K562 (cell line): Measurements from ENCODE around the gene AHNAK. TPM values are rescaled to one million over a fixed set of nuclear protein-coding genes. Genes with fewer than 3 reads are reported as not detected.

Source experiments
- AFF1 ChIP-seq, 2 experiments: fragments of 450-650 bp; IDR thresholded peaks; 2 replicates each; pipeline ENCODE4 v1.6.1; 2018; ENCODE audit warnings: mild to moderate bottlenecking in 2 of 2, low read depth in 1 of 2; ENCODE audit not compliant: partially characterized antibody in 2 of 2
- CREBBP ChIP-seq: IDR thresholded peaks from one replicate; pipeline ENCODE4 v1.6.1; 2012; ENCODE audit warnings: low read depth, mild to moderate bottlenecking, control low read depth, inconsistent platforms, low read length
- E2F3 ChIP-seq: fragments of 250-450 bp; sonication (Bioruptor Pico); IDR thresholded peaks from 2 replicates; pipeline ENCODE4 v1.4.0; 2020; ENCODE audit warnings: mild to moderate bottlenecking
- FOXJ2 ChIP-seq: fragments of 200-800 bp; sonication (Bioruptor generic); IDR thresholded peaks from 2 replicates; pipeline ENCODE4 v1.6.1; 2016; ENCODE audit warnings: missing genetic modification characterization, missing compliant biosample characterization
- HDAC3 ChIP-seq: fragments of 450-650 bp; IDR thresholded peaks from 2 replicates; pipeline ENCODE4 v1.6.1; 2018; ENCODE audit warnings: borderline replicate concordance, mild to moderate bottlenecking, moderate library complexity; ENCODE audit not compliant: partially characterized antibody
- MAX ChIP-seq: sonication (generic); formaldehyde crosslinking; IDR thresholded peaks from 2 replicates; pipeline ENCODE4 v1.9.0; 2022; ENCODE audit warnings: mild to moderate bottlenecking, missing genetic modification reagents
- MBD2 ChIP-seq: sonication (generic); IDR thresholded peaks from 2 replicates; pipeline ENCODE4 v1.6.1; 2016; ENCODE audit warnings: low read depth, borderline replicate concordance
- MED1 ChIP-seq: sonication (generic); formaldehyde crosslinking; IDR thresholded peaks from 2 replicates; pipeline ENCODE4 v1.8.1; 2023; ENCODE audit warnings: missing genetic modification reagents, borderline replicate concordance
- PRMT5 ChIP-seq: sonication (generic); formaldehyde crosslinking; IDR thresholded peaks from 2 replicates; pipeline ENCODE4 v1.5.0; 2020; ENCODE audit warnings: missing genetic modification reagents
- SRF ChIP-seq, 2 experiments: fragments of 250-450, 450-650 bp in 1 of 2; sonication (Bioruptor Pico) in 1 of 2; sonication (generic) in 1 of 2; formaldehyde crosslinking; IDR thresholded peaks; 2 replicates each; pipeline versions ENCODE4 v1.5.0 to v1.5.1; 2020 to 2022; ENCODE audit warnings: mild to moderate bottlenecking in 1 of 2, missing genetic modification reagents in 1 of 2
- TCF3 ChIP-seq: sonication (generic); formaldehyde crosslinking; IDR thresholded peaks from 2 replicates; pipeline ENCODE4 v1.4.0; 2020; ENCODE audit warnings: mild to moderate bottlenecking, missing genetic modification reagents
- TCF7 ChIP-seq: sonication (generic); IDR thresholded peaks from 2 replicates; pipeline ENCODE4 v1.6.1; 2016; ENCODE audit warnings: antibody characterized with exemption, borderline replicate concordance
- ZBTB12 ChIP-seq: fragments of 250-450 bp; sonication (Bioruptor Pico); IDR thresholded peaks from 2 replicates; pipeline ENCODE4 v1.4.0; 2020
- ZNF224 ChIP-seq: sonication (generic); formaldehyde crosslinking; IDR thresholded peaks from 2 replicates; pipeline ENCODE4 v1.8.0; 2022; ENCODE audit warnings: mild to moderate bottlenecking, missing genetic modification reagents
- ZNF740 ChIP-seq, 3 experiments: fragments of 200-800 bp in 1 of 3; sonication (Bioruptor generic) in 1 of 3; sonication (generic) in 1 of 3; formaldehyde crosslinking in 1 of 3; IDR thresholded peaks; 2 replicates each; pipeline versions ENCODE4 v1.6.1 to v1.8.0; 2016 to 2022; ENCODE audit warnings: mild to moderate bottlenecking in 2 of 3, missing compliant biosample characterization in 2 of 3, missing genetic modification characterization in 2 of 3, missing genetic modification reagents in 1 of 3
- polyA plus RNA-seq, 8 experiments: library from polyadenylated mRNA; depleted of rRNA in 4 of 8; stranded (reverse) in 5 of 8; unstranded in 3 of 8; fragments of >200 nt; fragmentation: Nextera tagmentation in 2 of 8; fragmentation: Illumina TruSeq in 1 of 8; extraction: Ambion mirVana in 2 of 8; extraction: Trizol in 1 of 8; gene quantifications; 2 replicates each; pipeline versions ENCODE4 v1.2.1 to v1.2.3, GENCODE V29; 2011 to 2014; ENCODE audit warnings: inconsistent platforms in 1 of 8, missing spikeins in 1 of 8
- total RNA-seq, 7 experiments: library from RNA; depleted of rRNA in 6 of 7; stranded (reverse); fragments of >200 nt in 6 of 7; fragmentation: Illumina TruSeq in 2 of 7; extraction: Trizol in 2 of 7; gene quantifications; 2 replicates each; pipeline versions ENCODE4 v1.2.1 to v1.2.3, GENCODE V29; 2011 to 2021; ENCODE audit warnings: low replicate concordance in 1 of 7
- TF ChIP-seq, protein P1 (sequence below), 2 experiments: fragments of 450-650 bp in 1 of 2; IDR thresholded peaks; 2 replicates each; pipeline ENCODE4 v1.6.1; 2011 to 2017; ENCODE audit warnings: low read depth in 2 of 2, antibody characterized with exemption in 1 of 2, borderline replicate concordance in 1 of 2, low read length in 1 of 2, mild to moderate bottlenecking in 1 of 2, mixed read lengths in 1 of 2; ENCODE audit not compliant: control insufficient read depth in 1 of 2

Gene AHNAK
- total and polyA plus RNA-seq, 9 of the 15 experiments (the other 6 are each of a cell fraction or from before 2014, with no cell fraction given), result 1.5 to 89.7 (median 45.0) TPM

DNA sequence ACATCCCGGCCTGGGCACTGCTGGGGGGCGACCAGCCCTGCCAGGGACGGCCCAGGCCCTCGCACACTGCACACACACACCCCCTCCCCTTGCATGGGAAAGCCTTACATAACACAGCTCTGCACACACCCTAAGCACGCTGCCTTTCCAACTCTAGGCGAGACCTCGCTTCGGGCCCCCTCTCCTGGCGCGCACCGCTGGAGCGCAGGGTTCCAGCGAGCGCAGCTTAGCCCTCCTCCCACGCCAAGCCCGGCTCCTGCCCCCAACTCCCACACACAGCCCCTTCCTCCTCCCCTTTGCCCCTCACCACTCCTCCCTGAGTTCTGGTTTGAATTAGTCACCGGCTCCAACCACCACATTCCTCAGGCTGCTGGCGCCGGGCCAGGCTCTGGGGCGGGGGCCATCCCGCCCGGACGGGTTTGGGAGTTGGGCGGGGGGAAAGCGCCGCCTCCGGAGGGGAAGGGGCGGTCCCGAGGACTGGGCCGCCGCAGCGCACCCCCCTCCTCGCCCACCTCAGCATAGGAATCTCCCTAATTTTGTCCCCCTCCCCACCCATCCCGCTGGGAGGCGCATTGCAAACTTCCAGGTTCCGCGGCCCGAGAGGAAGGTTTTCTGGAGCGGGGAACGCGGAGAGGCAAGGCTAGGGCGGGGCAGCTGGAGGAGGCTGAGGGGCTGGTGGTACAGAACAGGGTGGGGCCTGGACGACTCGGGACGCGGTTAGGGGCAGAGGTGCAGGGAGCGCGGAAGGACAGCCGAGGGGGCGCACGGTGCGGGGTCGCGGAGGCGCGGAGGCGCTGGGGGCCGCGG, 966 bp downstream of the AHNAK start (continued):
- TF ChIP-seq ZNF740 (CRISPR knock-in tag; IDR thresholded peaks at IDR 0.05) (peak; percentile 63), ZNF740 (tag; IDR thresholded peaks at IDR 0.05) (no peak), FOXJ2 (tag) (no peak), HDAC3 (no peak), TCF7 (peak; percentile 59; the same call in 1 of the 2 replicates), CREBBP (no peak), MED1 (CRISPR knock-in tag) (no peak), TCF3 (0 out of 2 replicates have a peak, but pooled peaks have one; percentile 0), ZNF224 (CRISPR knock-in tag) (no peak), SRF (CRISPR knock-in tag; IDR thresholded peaks at IDR 0.05) (no peak), MBD2 (no peak), AFF1 (IDR thresholded peaks at IDR 0.05; ENCODE audit: low read depth in 1 of 2, partially characterized antibody in 2 of 2) (no peak), MAX (CRISPR knock-in tag) (peak; percentile 67), E2F3 (CRISPR knock-in tag) (no peak), ZBTB12 (CRISPR knock-in tag) (no peak), PRMT5 (CRISPR knock-in tag) (no peak; the same call in 1 of the 2 replicates)
- TF ChIP-seq, protein P1, sequence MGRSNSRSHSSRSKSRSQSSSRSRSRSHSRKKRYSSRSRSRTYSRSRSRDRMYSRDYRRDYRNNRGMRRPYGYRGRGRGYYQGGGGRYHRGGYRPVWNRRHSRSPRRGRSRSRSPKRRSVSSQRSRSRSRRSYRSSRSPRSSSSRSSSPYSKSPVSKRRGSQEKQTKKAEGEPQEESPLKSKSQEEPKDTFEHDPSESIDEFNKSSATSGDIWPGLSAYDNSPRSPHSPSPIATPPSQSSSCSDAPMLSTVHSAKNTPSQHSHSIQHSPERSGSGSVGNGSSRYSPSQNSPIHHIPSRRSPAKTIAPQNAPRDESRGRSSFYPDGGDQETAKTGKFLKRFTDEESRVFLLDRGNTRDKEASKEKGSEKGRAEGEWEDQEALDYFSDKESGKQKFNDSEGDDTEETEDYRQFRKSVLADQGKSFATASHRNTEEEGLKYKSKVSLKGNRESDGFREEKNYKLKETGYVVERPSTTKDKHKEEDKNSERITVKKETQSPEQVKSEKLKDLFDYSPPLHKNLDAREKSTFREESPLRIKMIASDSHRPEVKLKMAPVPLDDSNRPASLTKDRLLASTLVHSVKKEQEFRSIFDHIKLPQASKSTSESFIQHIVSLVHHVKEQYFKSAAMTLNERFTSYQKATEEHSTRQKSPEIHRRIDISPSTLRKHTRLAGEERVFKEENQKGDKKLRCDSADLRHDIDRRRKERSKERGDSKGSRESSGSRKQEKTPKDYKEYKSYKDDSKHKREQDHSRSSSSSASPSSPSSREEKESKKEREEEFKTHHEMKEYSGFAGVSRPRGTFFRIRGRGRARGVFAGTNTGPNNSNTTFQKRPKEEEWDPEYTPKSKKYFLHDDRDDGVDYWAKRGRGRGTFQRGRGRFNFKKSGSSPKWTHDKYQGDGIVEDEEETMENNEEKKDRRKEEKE (IDR thresholded peaks at IDR 0.05; ENCODE audit: borderline replicate concordance in 1 of 2, control insufficient read depth in 1 of 2, low read depth in 2 of 2, low read length in 1 of 2), result no peak
